ENCODE measurements around the gene SIGLEC10.

DNA sequence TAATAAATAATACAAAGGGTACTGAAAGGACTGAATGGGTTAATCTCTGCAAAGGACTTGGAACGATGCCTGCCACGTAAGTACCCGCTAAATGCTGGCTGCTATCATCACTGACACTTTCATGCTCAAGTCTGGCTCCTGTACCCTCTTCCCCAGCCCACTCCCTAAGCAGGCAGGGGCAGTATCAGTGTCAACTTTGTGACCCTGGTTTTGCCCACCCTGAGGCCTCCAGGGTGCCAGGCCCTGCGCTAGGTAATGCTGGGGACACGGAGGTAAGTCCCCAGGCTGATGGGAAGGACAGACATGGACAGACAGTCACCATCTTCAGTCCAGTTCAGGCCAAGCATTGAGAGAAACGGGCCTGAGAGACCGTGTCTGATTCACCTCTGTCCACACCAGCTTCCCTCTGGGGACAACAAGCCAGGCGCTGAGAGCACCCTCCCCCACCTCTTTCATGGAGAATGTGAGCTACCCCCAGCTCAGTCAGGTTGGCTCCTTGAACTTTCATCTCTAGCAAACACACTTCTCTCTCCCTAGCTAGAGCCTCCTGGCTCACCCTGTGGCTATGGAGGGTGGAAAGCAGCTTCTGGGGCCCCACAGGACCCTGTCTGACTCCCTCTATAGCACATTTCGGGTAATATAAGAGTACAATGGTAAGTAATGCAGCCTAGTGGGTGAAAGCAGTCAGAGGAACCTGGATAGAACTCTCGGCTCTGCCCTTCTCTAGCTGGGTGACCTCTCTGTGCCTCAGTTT lies 52.1 kb downstream of the SIGLEC10 start:
- TF ChIP-seq, protein P1, sequence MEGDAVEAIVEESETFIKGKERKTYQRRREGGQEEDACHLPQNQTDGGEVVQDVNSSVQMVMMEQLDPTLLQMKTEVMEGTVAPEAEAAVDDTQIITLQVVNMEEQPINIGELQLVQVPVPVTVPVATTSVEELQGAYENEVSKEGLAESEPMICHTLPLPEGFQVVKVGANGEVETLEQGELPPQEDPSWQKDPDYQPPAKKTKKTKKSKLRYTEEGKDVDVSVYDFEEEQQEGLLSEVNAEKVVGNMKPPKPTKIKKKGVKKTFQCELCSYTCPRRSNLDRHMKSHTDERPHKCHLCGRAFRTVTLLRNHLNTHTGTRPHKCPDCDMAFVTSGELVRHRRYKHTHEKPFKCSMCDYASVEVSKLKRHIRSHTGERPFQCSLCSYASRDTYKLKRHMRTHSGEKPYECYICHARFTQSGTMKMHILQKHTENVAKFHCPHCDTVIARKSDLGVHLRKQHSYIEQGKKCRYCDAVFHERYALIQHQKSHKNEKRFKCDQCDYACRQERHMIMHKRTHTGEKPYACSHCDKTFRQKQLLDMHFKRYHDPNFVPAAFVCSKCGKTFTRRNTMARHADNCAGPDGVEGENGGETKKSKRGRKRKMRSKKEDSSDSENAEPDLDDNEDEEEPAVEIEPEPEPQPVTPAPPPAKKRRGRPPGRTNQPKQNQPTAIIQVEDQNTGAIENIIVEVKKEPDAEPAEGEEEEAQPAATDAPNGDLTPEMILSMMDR (IDR thresholded peaks at IDR 0.05 in 4 of 5, conservative IDR thresholded peaks at IDR 0.05 in 1 of 5): no peak
- TF ChIP-seq POLR2A (IDR thresholded peaks at IDR 0.05): no peak

All from gastrocnemius medialis (tissue), 4 donors.